Measurements from ENCODE around the gene FAM50B.

The FAM50B gene

DNA sequence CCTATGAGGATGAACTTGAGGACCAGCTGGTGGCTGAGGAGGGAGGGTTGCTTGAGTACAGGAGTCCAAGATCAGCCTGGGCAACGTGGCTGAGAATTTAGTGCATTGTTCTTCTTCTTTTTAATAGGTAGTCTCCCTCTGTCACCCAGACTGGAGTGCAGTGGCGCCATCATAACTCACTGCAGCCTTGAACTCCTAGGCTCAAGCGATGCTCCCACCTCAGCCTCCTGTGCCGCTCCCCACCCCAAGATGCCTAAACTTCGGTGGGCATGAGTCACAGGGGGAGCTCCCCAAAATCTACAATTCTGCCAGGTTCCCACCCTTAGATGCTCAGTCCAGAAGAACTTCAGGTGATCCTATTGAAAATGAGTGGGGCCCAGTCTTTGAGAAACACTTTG is 21.4 kb downstream of the FAM50B start:
- Histone ChIP-seq H2AK5ac (ENCODE audit: low read depth, low read length) (no peak overlapping the region), H3K23ac (ENCODE audit: low read depth, low read length, poor library complexity) (no peak overlapping the region), H3K27ac (replicated peaks; ENCODE audit: low read length) (no peak overlapping the region), H2BK5ac (ENCODE audit: low read length) (no peak overlapping the region), H2AFZ (ENCODE audit: low read length) (no peak overlapping the region), H3K4me1 (ENCODE audit: control insufficient read depth in 2 of 2, insufficient read depth in 1 of 2, low read depth in 1 of 2, low read length in 2 of 2) (peaks cover 0 to 3% of the 10 kb centered on the region in 2 donors), H3K9ac (ENCODE audit: low read depth, low read length, poor library complexity) (no peak overlapping the region), H2BK120ac (ENCODE audit: low read depth, low read length) (no peak overlapping the region), H3K4ac (ENCODE audit: low read length) (no peak overlapping the region), H3K79me1 (ENCODE audit: low read depth, low read length) (no peaks in the 10 kb centered on the region), H3K9me3 (replicated peaks in 1 of 2; ENCODE audit: control insufficient read depth in 2 of 2, insufficient read depth in 1 of 2, low read depth in 1 of 2, low read length in 2 of 2) (no peaks in the 10 kb centered on the region), H3K18ac (ENCODE audit: low read length) (no peak overlapping the region), H3K27me3 (ENCODE audit: control insufficient read depth in 3 of 3, insufficient read depth in 3 of 3, low read depth in 1 of 3, low read length in 3 of 3) (no peaks in the 10 kb centered on the region), H2BK12ac (ENCODE audit: low read length) (no peak overlapping the region), H3K4me3 (ENCODE audit: low read length in 2 of 2) (no peak overlapping the region), H2BK15ac (ENCODE audit: low read length) (no peak overlapping the region), H3K36me3 (replicated peaks in 1 of 2; ENCODE audit: control insufficient read depth in 2 of 2, insufficient read depth in 2 of 2, low read length in 2 of 2) (no peaks in the 10 kb centered on the region), H3K14ac (ENCODE audit: low read length) (no peak overlapping the region), H4K8ac (ENCODE audit: low read depth, low read length) (no peak overlapping the region), H3K4me2 (ENCODE audit: insufficient read depth, low read length, poor library complexity, severe bottlenecking) (no peak overlapping the region), H4K91ac (ENCODE audit: low read depth, low read length, poor library complexity) (no peak overlapping the region)
- WGBS, 2 donors (ENCODE audit: extremely low coverage in 2 of 2, insufficient read length in 2 of 2, insufficient replicate concordance in 1 of 2), result no CpG with 5 or more reads among the region's 5 CpGs
- DNase-seq (ENCODE audit: low spot score), result no peak

DNA sequence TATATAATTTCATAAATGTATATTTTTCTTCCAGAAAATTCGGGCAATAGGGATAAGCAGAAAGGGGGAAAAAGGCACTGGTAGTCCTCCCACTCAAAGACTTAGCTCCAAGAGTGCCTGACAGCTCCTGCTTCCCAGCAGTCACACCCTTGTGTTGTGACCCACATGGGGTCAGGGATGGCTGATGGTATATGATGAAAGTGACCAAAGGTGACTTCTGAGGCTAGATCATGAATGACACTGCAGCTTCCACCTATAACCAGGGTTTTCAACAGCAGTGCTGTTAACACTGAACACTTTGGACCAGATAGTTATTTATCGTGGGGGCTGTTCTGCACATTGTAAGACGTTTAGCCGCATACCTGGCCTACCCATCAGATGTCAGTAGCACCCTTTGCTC is 22.3 kb downstream of the FAM50B start:
- Histone ChIP-seq H4K8ac (ENCODE audit: low read depth, low read length) (no peak overlapping the region), H3K14ac (ENCODE audit: low read length) (no peak overlapping the region), H3K4me2 (ENCODE audit: insufficient read depth, low read length, poor library complexity, severe bottlenecking) (no peak overlapping the region), H3K9me3 (replicated peaks in 1 of 2; ENCODE audit: control insufficient read depth in 2 of 2, insufficient read depth in 1 of 2, low read depth in 1 of 2, low read length in 2 of 2) (no peaks in the 10 kb centered on the region), H2AK5ac (ENCODE audit: low read depth, low read length) (no peak overlapping the region), H2BK5ac (ENCODE audit: low read length) (no peak overlapping the region), H3K27me3 (ENCODE audit: control insufficient read depth in 3 of 3, insufficient read depth in 3 of 3, low read depth in 1 of 3, low read length in 3 of 3) (no peaks in the 10 kb centered on the region), H2BK120ac (ENCODE audit: low read depth, low read length) (no peak overlapping the region), H3K4me3 (ENCODE audit: low read length in 2 of 2) (no peak overlapping the region), H2BK15ac (ENCODE audit: low read length) (no peak overlapping the region), H3K4me1 (ENCODE audit: control insufficient read depth in 2 of 2, insufficient read depth in 1 of 2, low read depth in 1 of 2, low read length in 2 of 2) (peaks cover 0 to 3% of the 10 kb centered on the region in 2 donors), H3K27ac (replicated peaks; ENCODE audit: low read length) (no peak overlapping the region), H3K79me1 (ENCODE audit: low read depth, low read length) (no peaks in the 10 kb centered on the region), H3K36me3 (replicated peaks in 1 of 2; ENCODE audit: control insufficient read depth in 2 of 2, insufficient read depth in 2 of 2, low read length in 2 of 2) (no peaks in the 10 kb centered on the region), H2BK12ac (ENCODE audit: low read length) (no peak overlapping the region), H3K23ac (ENCODE audit: low read depth, low read length, poor library complexity) (no peak overlapping the region), H3K9ac (ENCODE audit: low read depth, low read length, poor library complexity) (no peak overlapping the region), H4K91ac (ENCODE audit: low read depth, low read length, poor library complexity) (no peak overlapping the region), H3K18ac (ENCODE audit: low read length) (no peak overlapping the region), H3K4ac (ENCODE audit: low read length) (no peak overlapping the region), H2AFZ (ENCODE audit: low read length) (no peak overlapping the region)
- WGBS, 2 donors (ENCODE audit: extremely low coverage in 2 of 2, insufficient read length in 2 of 2, insufficient replicate concordance in 1 of 2), result no CpG with 5 or more reads among the region's 4 CpGs
- no peak for DNase-seq (ENCODE audit: low spot score)

DNA sequence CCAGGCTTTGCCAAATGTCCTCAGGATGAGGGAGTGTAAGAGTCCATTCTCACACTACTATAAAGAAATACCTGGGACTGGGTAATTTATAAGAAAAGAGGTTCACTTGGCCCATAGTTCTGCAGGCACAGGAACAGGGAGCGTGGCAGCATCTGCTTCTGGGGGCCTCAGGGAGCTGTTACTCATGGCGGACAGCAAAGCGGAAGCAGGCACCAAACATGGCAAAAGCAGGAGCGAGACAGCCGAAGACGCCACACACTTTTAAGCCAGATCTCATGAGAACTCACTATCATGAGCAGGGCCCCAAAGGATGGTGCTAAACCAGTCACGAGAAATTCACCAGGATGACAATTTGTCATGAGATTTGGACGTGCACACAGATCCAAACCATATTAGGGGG is 22.8 kb downstream of the FAM50B start:
- Histone ChIP-seq H4K91ac (ENCODE audit: low read depth, low read length, poor library complexity) (no peak overlapping the region), H3K36me3 (replicated peaks in 1 of 2; ENCODE audit: control insufficient read depth in 2 of 2, insufficient read depth in 2 of 2, low read length in 2 of 2) (no peaks in the 10 kb centered on the region), H3K27ac (replicated peaks; ENCODE audit: low read length) (no peak overlapping the region), H2BK15ac (ENCODE audit: low read length) (no peak overlapping the region), H3K14ac (ENCODE audit: low read length) (no peak overlapping the region), H3K4me2 (ENCODE audit: insufficient read depth, low read length, poor library complexity, severe bottlenecking) (no peak overlapping the region), H3K27me3 (ENCODE audit: control insufficient read depth in 3 of 3, insufficient read depth in 3 of 3, low read depth in 1 of 3, low read length in 3 of 3) (no peaks in the 10 kb centered on the region), H3K23ac (ENCODE audit: low read depth, low read length, poor library complexity) (no peak overlapping the region), H2AK5ac (ENCODE audit: low read depth, low read length) (no peak overlapping the region), H2BK12ac (ENCODE audit: low read length) (no peak overlapping the region), H2AFZ (ENCODE audit: low read length) (no peak overlapping the region), H3K9me3 (replicated peaks in 1 of 2; ENCODE audit: control insufficient read depth in 2 of 2, insufficient read depth in 1 of 2, low read depth in 1 of 2, low read length in 2 of 2) (no peaks in the 10 kb centered on the region), H2BK120ac (ENCODE audit: low read depth, low read length) (no peak overlapping the region), H3K4ac (ENCODE audit: low read length) (no peak overlapping the region), H3K9ac (ENCODE audit: low read depth, low read length, poor library complexity) (no peak overlapping the region), H3K4me3 (ENCODE audit: low read length in 2 of 2) (no peak overlapping the region), H3K79me1 (ENCODE audit: low read depth, low read length) (no peaks in the 10 kb centered on the region), H2BK5ac (ENCODE audit: low read length) (no peak overlapping the region), H4K8ac (ENCODE audit: low read depth, low read length) (no peak overlapping the region), H3K18ac (ENCODE audit: low read length) (no peak overlapping the region), H3K4me1 (ENCODE audit: control insufficient read depth in 2 of 2, insufficient read depth in 1 of 2, low read depth in 1 of 2, low read length in 2 of 2) (peaks cover 0 to 3% of the 10 kb centered on the region in 2 donors)
- WGBS, 2 donors (ENCODE audit: extremely low coverage in 2 of 2, insufficient read length in 2 of 2, insufficient replicate concordance in 1 of 2), result no CpG with 5 or more reads among the region's 8 CpGs
- no peak for DNase-seq (ENCODE audit: low spot score)

DNA sequence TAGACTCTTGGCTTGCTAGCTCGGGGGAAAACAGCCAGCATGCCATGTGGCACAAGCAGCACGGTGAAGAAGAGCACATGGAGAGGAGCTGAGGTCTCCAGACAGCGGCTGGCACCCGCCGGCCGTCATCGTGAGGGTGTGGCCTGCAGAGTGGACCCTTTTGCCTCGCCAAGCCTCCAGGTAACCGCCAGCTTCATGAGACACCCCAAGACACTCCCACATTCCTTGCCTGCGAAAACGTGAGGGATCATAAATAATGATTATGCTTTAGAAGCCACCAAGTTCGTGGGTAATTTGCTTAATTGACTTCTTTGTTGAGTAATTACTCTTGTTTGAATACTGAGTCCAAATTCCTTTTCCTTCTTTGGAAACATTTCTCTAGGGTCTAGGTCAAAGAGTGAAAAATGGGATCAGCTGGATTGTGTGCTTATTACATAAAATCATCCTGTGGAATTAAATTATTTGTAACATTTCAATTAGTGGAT is 23.2 kb downstream of the FAM50B start:
- DNase-seq (ENCODE audit: low spot score), result no peak
- no peak overlapping the region for H3K9ac ChIP-seq (ENCODE audit: low read depth, low read length, poor library complexity)
- H3K4me2 ChIP-seq (ENCODE audit: insufficient read depth, low read length, poor library complexity, severe bottlenecking), result no peak overlapping the region
- H2BK12ac ChIP-seq (ENCODE audit: low read length), result no peak overlapping the region
- H3K9me3 ChIP-seq (replicated peaks in 1 of 2; ENCODE audit: control insufficient read depth in 2 of 2, insufficient read depth in 1 of 2, low read depth in 1 of 2, low read length in 2 of 2), result no peaks in the 10 kb centered on the region
- no peaks in the 10 kb centered on the region for H3K36me3 ChIP-seq (replicated peaks in 1 of 2; ENCODE audit: control insufficient read depth in 2 of 2, insufficient read depth in 2 of 2, low read length in 2 of 2)
- no peaks in the 10 kb centered on the region for H3K79me1 ChIP-seq (ENCODE audit: low read depth, low read length)
- H2BK15ac ChIP-seq (ENCODE audit: low read length), result no peak overlapping the region
- no peak overlapping the region for H4K8ac ChIP-seq (ENCODE audit: low read depth, low read length)
- WGBS, 2 donors (ENCODE audit: extremely low coverage in 2 of 2, insufficient read length in 2 of 2, insufficient replicate concordance in 1 of 2), result no CpG with 5 or more reads among the region's 12 CpGs
- no peak overlapping the region for H3K27ac ChIP-seq (replicated peaks; ENCODE audit: low read length)
- H2AFZ ChIP-seq (ENCODE audit: low read length), result no peak overlapping the region
- no peaks in the 10 kb centered on the region for H3K27me3 ChIP-seq (ENCODE audit: control insufficient read depth in 3 of 3, insufficient read depth in 3 of 3, low read depth in 1 of 3, low read length in 3 of 3)
- no peak overlapping the region for H3K4me3 ChIP-seq (ENCODE audit: low read length in 2 of 2)
- H2AK5ac ChIP-seq (ENCODE audit: low read depth, low read length), result no peak overlapping the region
- no peak overlapping the region for H3K23ac ChIP-seq (ENCODE audit: low read depth, low read length, poor library complexity)
- H3K18ac ChIP-seq (ENCODE audit: low read length), result no peak overlapping the region
- no peak overlapping the region for H2BK120ac ChIP-seq (ENCODE audit: low read depth, low read length)
- H4K91ac ChIP-seq (ENCODE audit: low read depth, low read length, poor library complexity), result no peak overlapping the region
- no peak overlapping the region for H2BK5ac ChIP-seq (ENCODE audit: low read length)
- peaks cover 0 to 3% of the 10 kb centered on the region in 2 donors for H3K4me1 ChIP-seq (ENCODE audit: control insufficient read depth in 2 of 2, insufficient read depth in 1 of 2, low read depth in 1 of 2, low read length in 2 of 2)
- no peak overlapping the region for H3K14ac ChIP-seq (ENCODE audit: low read length)
- no peak overlapping the region for H3K4ac ChIP-seq (ENCODE audit: low read length)
